Tibial nerve (tissue), 3 donors: ENCODE measurements around the gene DLD.

Experiments
- POLR2A ChIP-seq, 2 donors: fragments of 450-650 bp; IDR thresholded peaks; one replicate each; pipeline ENCODE4 v1.6.1; 2017; ENCODE audit warnings: antibody characterized with exemption in 2 of 2, mild to moderate bottlenecking in 2 of 2, moderate library complexity in 2 of 2
- TF ChIP-seq, protein P1 (sequence below), 5 experiments: fragments of 200-600 bp in 3 of 5; fragments of 450-650 bp in 2 of 5; sonication (generic) in 3 of 5; IDR thresholded peaks; one replicate each; pipeline ENCODE4 v1.5.1; 2016 to 2019; ENCODE audit warnings: antibody characterized with exemption in 5 of 5, mild to moderate bottlenecking in 3 of 5, moderate library complexity in 2 of 5

DNA sequence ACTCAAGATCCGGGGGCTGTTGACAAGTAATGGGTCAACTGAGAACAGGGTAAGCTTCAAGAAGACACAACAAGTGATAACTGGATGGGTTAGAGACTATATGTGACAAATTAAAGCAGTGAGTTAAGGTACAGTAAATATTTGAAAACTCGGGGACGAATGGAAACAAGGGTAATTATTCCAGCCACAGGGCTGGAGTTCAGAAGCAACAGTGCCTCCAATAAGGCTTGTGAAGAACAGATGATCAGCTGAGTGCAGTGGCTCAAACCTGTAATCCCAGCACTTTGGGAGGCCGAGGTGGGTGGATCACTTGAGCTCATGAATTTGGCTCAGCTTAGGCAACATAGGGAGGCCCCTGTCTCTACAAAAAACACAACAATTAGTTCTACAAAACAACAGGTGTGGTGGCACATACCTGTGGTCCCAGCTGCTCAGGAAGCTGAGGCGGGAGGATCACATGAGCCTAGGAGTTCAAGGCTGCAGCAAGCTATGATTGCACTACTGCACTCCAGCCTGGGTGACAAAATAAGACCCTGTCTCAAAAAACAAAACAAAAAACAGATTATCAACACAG lies 20.5 kb upstream of the DLD start:
- TF ChIP-seq, protein P1, sequence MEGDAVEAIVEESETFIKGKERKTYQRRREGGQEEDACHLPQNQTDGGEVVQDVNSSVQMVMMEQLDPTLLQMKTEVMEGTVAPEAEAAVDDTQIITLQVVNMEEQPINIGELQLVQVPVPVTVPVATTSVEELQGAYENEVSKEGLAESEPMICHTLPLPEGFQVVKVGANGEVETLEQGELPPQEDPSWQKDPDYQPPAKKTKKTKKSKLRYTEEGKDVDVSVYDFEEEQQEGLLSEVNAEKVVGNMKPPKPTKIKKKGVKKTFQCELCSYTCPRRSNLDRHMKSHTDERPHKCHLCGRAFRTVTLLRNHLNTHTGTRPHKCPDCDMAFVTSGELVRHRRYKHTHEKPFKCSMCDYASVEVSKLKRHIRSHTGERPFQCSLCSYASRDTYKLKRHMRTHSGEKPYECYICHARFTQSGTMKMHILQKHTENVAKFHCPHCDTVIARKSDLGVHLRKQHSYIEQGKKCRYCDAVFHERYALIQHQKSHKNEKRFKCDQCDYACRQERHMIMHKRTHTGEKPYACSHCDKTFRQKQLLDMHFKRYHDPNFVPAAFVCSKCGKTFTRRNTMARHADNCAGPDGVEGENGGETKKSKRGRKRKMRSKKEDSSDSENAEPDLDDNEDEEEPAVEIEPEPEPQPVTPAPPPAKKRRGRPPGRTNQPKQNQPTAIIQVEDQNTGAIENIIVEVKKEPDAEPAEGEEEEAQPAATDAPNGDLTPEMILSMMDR (IDR thresholded peaks at IDR 0.05): no peak
- no peak for TF ChIP-seq POLR2A (IDR thresholded peaks at IDR 0.05)
